NCI-H748 (cell line): Measurements from ENCODE around the gene TACC2.
"Not testable (repeated sequence)": the region's sequence is repeated elsewhere in the genome, so short reads cannot be mapped to it uniquely, and the experiment has no call there.

ENCODE experiments used
- DNase-seq: peaks from one replicate; lab custom pipeline; 2025; ENCODE audit not compliant: unreplicated experiment; lab: John Stamatoyannopoulos, UW

Gene TACC2

GRCh38 chr10:121978511-121978910 is 10.5 kb upstream of the TACC2 start:
- DNase-seq, result no peak

GRCh38 chr10:121981346-121981745 is 7.6 kb upstream of the TACC2 start:
- no peak for DNase-seq

- no peak for DNase-seq
Observed at GRCh38 chr10:121983852-121984251, 5.1 kb upstream of the TACC2 start.

GRCh38 chr10:121984463-121984862 is 4.5 kb upstream of the TACC2 start:
- no peak for DNase-seq

- no peak for DNase-seq
Observed at GRCh38 chr10:121990015-121990677, 1.2 kb downstream of the TACC2 start.

- DNase-seq, result not testable (repeated sequence)
Observed at GRCh38 chr10:121991727-121992126, 2.8 kb downstream of the TACC2 start.

- peak; percentile 30 for DNase-seq
Observed at GRCh38 chr10:121994429-121994941, 5.5 kb downstream of the TACC2 start.

GRCh38 chr10:121998462-121998861 is 9.5 kb downstream of the TACC2 start:
- DNase-seq, result no peak

- DNase-seq, result no peak
Observed at GRCh38 chr10:121999301-121999700, 10.3 kb downstream of the TACC2 start.

GRCh38 chr10:122001698-122002097 is 12.7 kb downstream of the TACC2 start:
- DNase-seq, result no peak

- DNase-seq, result no peak
Observed at GRCh38 chr10:122007415-122007814, 18.5 kb downstream of the TACC2 start.

GRCh38 chr10:122010405-122011050 is 21.6 kb downstream of the TACC2 start:
- DNase-seq, result no peak

- DNase-seq, result no peak
Observed at GRCh38 chr10:122012731-122013130, 23.8 kb downstream of the TACC2 start.

GRCh38 chr10:122013311-122013780 is 24.4 kb downstream of the TACC2 start:
- no peak for DNase-seq

GRCh38 chr10:122014652-122015248 is 25.8 kb downstream of the TACC2 start:
- no peak for DNase-seq

- not testable (repeated sequence) for DNase-seq
Observed at GRCh38 chr10:122017926-122018325, 29.0 kb downstream of the TACC2 start.

GRCh38 chr10:122018491-122018890 is 29.5 kb downstream of the TACC2 start:
- no peak for DNase-seq

GRCh38 chr10:122018951-122019413 is 30.0 kb downstream of the TACC2 start:
- DNase-seq, result peak; percentile 52

GRCh38 chr10:122019414-122019975 is 30.5 kb downstream of the TACC2 start:
- DNase-seq, result peak; percentile 74

GRCh38 chr10:122020226-122020625 is 31.3 kb downstream of the TACC2 start:
- DNase-seq, result no peak

- no peak for DNase-seq
Observed at GRCh38 chr10:122021379-122021778, 32.4 kb downstream of the TACC2 start.

- no peak for DNase-seq
Observed at GRCh38 chr10:122021828-122022227, 32.9 kb downstream of the TACC2 start.
